D721Med (cell line): ENCODE results near the gene ADCK1.

ENCODE experiments used
- DNase-seq: peaks from one replicate; pipeline ENCODE4 v3.0.0; 2011; ENCODE audit warnings: low spot score; ENCODE audit not compliant: insufficient read length
- FAIRE-seq: peaks from 2 replicates; lab custom pipeline; 2011; peaks lifted over from hg19 to GRCh38; lab: Jason Lieb, UNC
- TF ChIP-seq, protein P1 (sequence below): IDR thresholded peaks from 2 replicates; pipeline ENCODE4 v1.5.1; 2012; ENCODE audit warnings: mild to moderate bottlenecking, control low read depth; ENCODE audit not compliant: insufficient read depth; ENCODE audit errors: missing control alignments

The ADCK1 gene

DNA sequence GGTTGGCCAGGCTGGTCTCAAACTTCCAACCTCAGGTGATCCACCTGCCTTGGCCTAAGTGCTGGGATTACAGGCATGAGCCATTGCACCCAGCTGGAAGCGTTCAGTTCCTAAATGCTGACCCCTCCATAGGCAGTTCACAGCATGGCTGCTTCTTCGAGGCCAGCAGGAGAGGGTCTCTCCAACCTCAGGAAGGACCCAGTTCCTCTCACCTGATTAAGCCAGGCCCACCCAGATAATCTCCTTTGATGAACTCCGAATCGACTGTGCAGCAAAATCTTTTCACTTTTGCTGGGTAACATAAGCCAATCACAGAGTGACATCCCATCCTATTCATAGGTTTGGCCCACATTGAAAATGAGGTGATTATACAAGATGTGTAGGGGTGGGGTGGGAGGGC is 165.1 kb downstream of the ADCK1 start:
- TF ChIP-seq, protein P1, sequence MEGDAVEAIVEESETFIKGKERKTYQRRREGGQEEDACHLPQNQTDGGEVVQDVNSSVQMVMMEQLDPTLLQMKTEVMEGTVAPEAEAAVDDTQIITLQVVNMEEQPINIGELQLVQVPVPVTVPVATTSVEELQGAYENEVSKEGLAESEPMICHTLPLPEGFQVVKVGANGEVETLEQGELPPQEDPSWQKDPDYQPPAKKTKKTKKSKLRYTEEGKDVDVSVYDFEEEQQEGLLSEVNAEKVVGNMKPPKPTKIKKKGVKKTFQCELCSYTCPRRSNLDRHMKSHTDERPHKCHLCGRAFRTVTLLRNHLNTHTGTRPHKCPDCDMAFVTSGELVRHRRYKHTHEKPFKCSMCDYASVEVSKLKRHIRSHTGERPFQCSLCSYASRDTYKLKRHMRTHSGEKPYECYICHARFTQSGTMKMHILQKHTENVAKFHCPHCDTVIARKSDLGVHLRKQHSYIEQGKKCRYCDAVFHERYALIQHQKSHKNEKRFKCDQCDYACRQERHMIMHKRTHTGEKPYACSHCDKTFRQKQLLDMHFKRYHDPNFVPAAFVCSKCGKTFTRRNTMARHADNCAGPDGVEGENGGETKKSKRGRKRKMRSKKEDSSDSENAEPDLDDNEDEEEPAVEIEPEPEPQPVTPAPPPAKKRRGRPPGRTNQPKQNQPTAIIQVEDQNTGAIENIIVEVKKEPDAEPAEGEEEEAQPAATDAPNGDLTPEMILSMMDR = no peak
- DNase-seq (no peak), FAIRE-seq (no peak)

DNA sequence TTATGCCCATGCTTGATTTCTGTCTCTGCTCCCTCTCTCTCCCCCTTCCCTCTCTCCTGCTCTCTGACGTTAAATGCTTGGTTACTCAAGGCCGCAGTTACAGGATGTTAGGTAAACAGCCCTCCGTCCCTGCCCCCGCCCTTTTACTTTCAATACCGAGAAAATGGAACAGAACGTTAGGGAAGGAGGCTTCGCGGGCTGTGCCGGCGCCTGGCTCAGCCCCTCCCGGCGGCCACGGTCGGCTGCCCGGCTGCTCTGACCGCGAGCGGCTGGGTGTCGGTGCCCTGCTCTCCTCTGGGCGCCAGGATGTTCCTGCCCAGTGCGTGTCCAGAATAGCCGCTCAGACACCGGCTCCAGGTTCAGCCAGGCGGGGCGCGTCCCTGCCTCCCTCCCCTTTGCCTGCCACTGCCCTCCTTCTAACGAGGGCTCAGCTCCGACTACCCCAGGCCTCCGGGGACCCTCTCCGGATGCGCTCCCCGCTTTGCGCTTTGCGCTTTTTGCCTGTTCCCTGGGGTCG is 166.1 kb downstream of the ADCK1 start:
- TF ChIP-seq, protein P1 = no peak
- DNase-seq (no peak), FAIRE-seq (no peak)

DNA sequence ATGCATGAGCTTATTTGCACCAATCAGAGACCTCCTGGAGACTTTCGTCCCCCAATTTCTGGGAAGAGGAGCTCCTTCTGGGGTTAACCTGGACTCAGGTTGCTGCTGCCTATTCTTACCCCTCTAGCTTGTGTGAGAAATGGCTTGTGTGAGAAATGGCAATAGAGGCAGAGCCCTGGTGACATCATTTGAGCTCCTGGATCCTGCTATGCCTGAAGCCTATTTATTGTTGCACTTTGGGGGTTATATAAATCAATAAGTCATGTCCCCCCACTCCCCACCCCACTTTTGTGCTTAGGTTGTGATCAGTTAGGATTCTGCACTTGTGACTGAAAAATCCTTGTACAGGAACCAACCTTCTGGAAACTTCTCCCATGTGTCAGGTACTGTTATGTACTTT is 167.2 kb downstream of the ADCK1 start:
- FAIRE-seq = no peak

DNA sequence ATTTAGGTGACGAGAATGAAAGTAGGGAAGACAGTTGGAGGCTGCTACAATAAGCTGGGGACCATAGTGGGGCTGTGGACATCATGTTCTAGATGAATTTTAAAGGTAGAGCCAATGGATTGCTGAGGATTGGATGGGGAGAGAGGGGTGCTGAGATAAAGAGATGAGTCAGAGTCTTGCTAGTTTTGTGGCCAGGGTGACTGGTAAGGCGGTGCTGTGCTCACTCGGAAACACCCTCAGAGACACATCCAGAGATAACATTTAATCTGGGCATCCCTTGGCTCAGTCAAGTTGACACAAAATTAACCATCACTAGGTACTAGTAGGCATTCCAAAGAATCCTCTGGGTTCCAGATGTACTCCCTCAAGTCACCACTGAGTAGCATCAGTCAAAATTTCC is 170.7 kb downstream of the ADCK1 start:
- FAIRE-seq (no peak), DNase-seq (no peak)
- TF ChIP-seq, protein P1 = no peak

More for the DNA sequence above, 167.2 kb downstream of the ADCK1 start:
- DNase-seq = no peak
- TF ChIP-seq, protein P1 = no peak

DNA sequence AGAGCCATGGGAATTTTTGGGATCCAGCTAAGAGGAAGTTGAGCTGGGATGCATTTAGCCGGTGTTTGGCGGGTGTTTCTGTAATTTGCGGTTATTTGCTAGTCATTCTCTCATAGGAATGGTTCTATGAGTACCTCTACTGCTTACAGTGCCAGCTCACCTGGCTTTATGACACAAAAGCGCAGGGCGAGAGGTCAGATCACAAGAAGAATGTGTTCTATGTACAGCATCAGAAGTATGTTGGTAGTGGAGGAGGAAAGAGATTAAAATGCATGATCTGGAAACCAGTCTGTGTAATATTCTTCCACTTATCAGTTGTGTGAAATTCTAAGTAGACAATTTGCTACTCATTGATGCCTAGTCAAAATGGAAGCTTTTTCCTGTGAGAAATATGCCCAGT is 173.3 kb downstream of the ADCK1 start:
- DNase-seq (no peak), FAIRE-seq (no peak)
- TF ChIP-seq, protein P1 = no peak

DNA sequence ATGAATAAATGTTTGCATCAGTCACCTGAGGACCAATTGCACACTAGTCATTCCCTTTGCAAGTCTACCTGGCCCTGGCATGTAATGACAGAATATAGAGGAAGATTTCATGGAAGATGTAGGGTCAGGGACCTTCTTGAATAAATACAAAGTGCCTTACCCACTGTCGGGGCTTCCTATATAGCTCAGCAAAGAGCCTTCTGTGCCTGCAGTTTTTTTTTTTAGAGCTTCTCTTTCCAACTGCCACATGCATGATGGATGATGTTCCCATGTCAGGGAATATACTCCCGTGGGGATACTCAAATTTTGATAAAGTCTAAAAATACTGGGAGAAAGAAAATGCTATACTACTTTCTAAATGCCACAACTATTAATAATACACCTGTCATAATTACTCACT is 176.7 kb downstream of the ADCK1 start:
- no peak for DNase-seq
- TF ChIP-seq, protein P1 = no peak
- no peak for FAIRE-seq

DNA sequence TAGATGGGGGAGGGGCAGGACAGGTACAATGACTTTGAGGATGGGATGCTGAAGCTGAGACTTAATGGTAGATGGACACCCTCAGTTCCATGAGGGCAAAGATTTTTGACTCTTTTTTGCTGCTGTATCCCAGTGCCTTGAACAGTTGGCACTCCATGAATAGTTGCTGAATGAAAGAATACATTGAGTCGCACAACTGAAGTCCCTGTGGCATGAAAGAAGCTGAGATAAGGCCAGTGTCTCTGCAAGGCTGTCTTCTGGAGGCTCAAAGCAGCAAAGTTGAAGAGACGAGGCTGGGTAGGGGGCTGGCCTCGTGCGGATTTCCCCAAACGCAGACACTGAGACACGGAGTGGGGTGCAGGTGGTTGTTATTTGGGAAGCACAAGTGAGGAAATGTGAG is 179.3 kb downstream of the ADCK1 start:
- no peak for DNase-seq
- TF ChIP-seq, protein P1 = no peak
- no peak for FAIRE-seq
